ENCODE results near the gene GLMN.
"Not testable (repeated sequence)": the region's sequence is repeated elsewhere in the genome, so short reads cannot be mapped to it uniquely, and the experiment has no call there.

GLMN gene

GRCh38 chr1:92301021-92301420, 2.2 kb upstream of the GLMN start:
- TF ChIP-seq Cebpa-rat (IDR thresholded peaks at IDR 0.05), result no peak
- Histone ChIP-seq H3K4me3 (no peak overlapping the region), H3K4me2 (peak overlapping the region; percentile 84; the same call in 1 of the 2 replicates), H3K27ac (no peak overlapping the region), H3K4me1 (peaks cover 30% of the 10 kb centered on the region), H3K36me3 (peaks cover 29% of the 10 kb centered on the region), H4K20me1 (peaks cover 6% of the 10 kb centered on the region; the same call in 1 of the 2 replicates), H3K9me3 (no peaks in the 10 kb centered on the region), H3K9ac (no peak overlapping the region), H3K27me3 (no peaks in the 10 kb centered on the region)

GRCh38 chr1:92299477-92300150, 827 bp upstream of the GLMN start:
- peaks cover 27% of the 10 kb centered on the region for H3K36me3 ChIP-seq
- peak overlapping the region; percentile 88 for H3K4me3 ChIP-seq
- H3K4me1 ChIP-seq, result peaks cover 30% of the 10 kb centered on the region
- H3K27me3 ChIP-seq, result no peaks in the 10 kb centered on the region
- peak overlapping the region; percentile 92 for H3K9ac ChIP-seq
- no peak for TF ChIP-seq Cebpa-rat (IDR thresholded peaks at IDR 0.05)
- peak overlapping the region; percentile 92 for H3K27ac ChIP-seq
- H3K4me2 ChIP-seq, result peak overlapping the region; percentile 84
- H3K9me3 ChIP-seq, result no peaks in the 10 kb centered on the region
- peaks cover 6% of the 10 kb centered on the region; the same call in 1 of the 2 replicates for H4K20me1 ChIP-seq

- H3K4me3 ChIP-seq, result peak overlapping the region; percentile 88
- peaks cover 30% of the 10 kb centered on the region for H3K4me1 ChIP-seq
- H3K27ac ChIP-seq, result peak overlapping the region; percentile 92
- peak overlapping the region; percentile 62 for H3K4me2 ChIP-seq
- H3K9ac ChIP-seq, result peak overlapping the region; percentile 92
- H4K20me1 ChIP-seq, result peaks cover 6% of the 10 kb centered on the region; the same call in 1 of the 2 replicates
- peaks cover 31% of the 10 kb centered on the region for H3K36me3 ChIP-seq
- H3K27me3 ChIP-seq, result no peaks in the 10 kb centered on the region
- no peaks in the 10 kb centered on the region for H3K9me3 ChIP-seq
- no peak for TF ChIP-seq Cebpa-rat (IDR thresholded peaks at IDR 0.05)
Measured at GRCh38 chr1:92298213-92298572, 594 bp downstream of the GLMN start.

GRCh38 chr1:92291372-92291999, 7.3 kb downstream of the GLMN start:
- Histone ChIP-seq H3K27ac (no peak overlapping the region), H3K9me3 (no peaks in the 10 kb centered on the region), H3K9ac (no peak overlapping the region), H3K36me3 (peaks cover 62% of the 10 kb centered on the region), H4K20me1 (no peaks in the 10 kb centered on the region), H3K27me3 (no peaks in the 10 kb centered on the region), H3K4me1 (no peaks in the 10 kb centered on the region; the same call in 1 of the 2 replicates), H3K4me3 (no peak overlapping the region), H3K4me2 (no peak overlapping the region)
- no peak for TF ChIP-seq Cebpa-rat (IDR thresholded peaks at IDR 0.05)

- not testable (repeated sequence) for H4K20me1 ChIP-seq, H3K27ac ChIP-seq, H3K4me3 ChIP-seq, H3K4me1 ChIP-seq, H3K4me2 ChIP-seq, H3K9ac ChIP-seq, H3K27me3 ChIP-seq
- H3K9me3 ChIP-seq, result peaks cover 33% of the 10 kb centered on the region
- H3K36me3 ChIP-seq, result peaks cover 71% of the 10 kb centered on the region
Measured at GRCh38 chr1:92281411-92281810, 17.4 kb downstream of the GLMN start.

GRCh38 chr1:92279781-92280180, 19.0 kb downstream of the GLMN start:
- not testable (repeated sequence) for H4K20me1 ChIP-seq, H3K4me3 ChIP-seq, H3K27me3 ChIP-seq, H3K4me2 ChIP-seq, H3K9ac ChIP-seq, H3K27ac ChIP-seq
- Histone ChIP-seq H3K4me1 (peaks cover 12% of the 10 kb centered on the region), H3K36me3 (peaks cover 81% of the 10 kb centered on the region), H3K9me3 (peaks cover 33% of the 10 kb centered on the region)

- Histone ChIP-seq H3K9me3 (peaks cover 29% of the 10 kb centered on the region), H3K4me1 (peaks cover 38% of the 10 kb centered on the region), H4K20me1 (no peaks in the 10 kb centered on the region), H3K36me3 (peaks cover 68% of the 10 kb centered on the region), H3K27ac (no peak overlapping the region), H3K4me2 (no peak overlapping the region), H3K9ac (no peak overlapping the region), H3K4me3 (no peak overlapping the region), H3K27me3 (no peaks in the 10 kb centered on the region)
- no peak for TF ChIP-seq Cebpa-rat (IDR thresholded peaks at IDR 0.05)
Measured at GRCh38 chr1:92277105-92277723, 21.6 kb downstream of the GLMN start.

- H3K4me1 ChIP-seq, result peaks cover 49% of the 10 kb centered on the region
- H3K27me3 ChIP-seq, result no peaks in the 10 kb centered on the region
- peaks cover 58% of the 10 kb centered on the region for H3K36me3 ChIP-seq
- no peaks in the 10 kb centered on the region for H4K20me1 ChIP-seq
- no peak overlapping the region for H3K4me3 ChIP-seq
- H3K9ac ChIP-seq, result no peak overlapping the region
- peaks cover 19% of the 10 kb centered on the region for H3K9me3 ChIP-seq
- TF ChIP-seq Cebpa-rat (IDR thresholded peaks at IDR 0.05), result no peak
- no peak overlapping the region; the same call in 1 of the 2 replicates for H3K27ac ChIP-seq
- no peak overlapping the region for H3K4me2 ChIP-seq
Measured at GRCh38 chr1:92276082-92276481, 22.7 kb downstream of the GLMN start.

GRCh38 chr1:92274939-92275338, 23.8 kb downstream of the GLMN start:
- Histone ChIP-seq H4K20me1 (no peaks in the 10 kb centered on the region), H3K9me3 (peaks cover 9% of the 10 kb centered on the region), H3K27ac (peak overlapping the region; percentile 78; the same call in 1 of the 2 replicates), H3K9ac (no peak overlapping the region), H3K4me2 (peak overlapping the region; percentile 79), H3K4me1 (peaks cover 54% of the 10 kb centered on the region), H3K4me3 (no peak overlapping the region), H3K36me3 (peaks cover 55% of the 10 kb centered on the region), H3K27me3 (no peaks in the 10 kb centered on the region)
- no peak for TF ChIP-seq Cebpa-rat (IDR thresholded peaks at IDR 0.05)

- Histone ChIP-seq H3K27me3 (no peaks in the 10 kb centered on the region), H3K4me1 (peaks cover 54% of the 10 kb centered on the region), H3K4me3 (peak overlapping the region; percentile 20; the same call in 1 of the 2 replicates), H3K9ac (peak overlapping the region; percentile 52; the same call in 1 of the 2 replicates), H3K36me3 (peaks cover 51% of the 10 kb centered on the region), H3K4me2 (peak overlapping the region; percentile 79), H4K20me1 (no peaks in the 10 kb centered on the region), H3K27ac (peak overlapping the region; percentile 78), H3K9me3 (no peaks in the 10 kb centered on the region)
- no peak for TF ChIP-seq Cebpa-rat (IDR thresholded peaks at IDR 0.05)
Measured at GRCh38 chr1:92273039-92273438, 25.7 kb downstream of the GLMN start.

Data from BLaER1 (cell line).